HG03571 (cell line): ENCODE measurements around the gene MZT1.

Experiments used
- ATAC-seq: cut with Tn5 transposase; IDR thresholded peaks from one replicate; pipeline ENCODE4 v1.9.1; 2021; ENCODE audit not compliant: unreplicated experiment

Gene MZT1

GRCh38 chr13:72686766-72687165 is 40.7 kb downstream of the MZT1 start:
- ATAC-seq: no peak

- no peak for ATAC-seq
Measured at GRCh38 chr13:72680353-72680752, 47.1 kb downstream of the MZT1 start.

DNA sequence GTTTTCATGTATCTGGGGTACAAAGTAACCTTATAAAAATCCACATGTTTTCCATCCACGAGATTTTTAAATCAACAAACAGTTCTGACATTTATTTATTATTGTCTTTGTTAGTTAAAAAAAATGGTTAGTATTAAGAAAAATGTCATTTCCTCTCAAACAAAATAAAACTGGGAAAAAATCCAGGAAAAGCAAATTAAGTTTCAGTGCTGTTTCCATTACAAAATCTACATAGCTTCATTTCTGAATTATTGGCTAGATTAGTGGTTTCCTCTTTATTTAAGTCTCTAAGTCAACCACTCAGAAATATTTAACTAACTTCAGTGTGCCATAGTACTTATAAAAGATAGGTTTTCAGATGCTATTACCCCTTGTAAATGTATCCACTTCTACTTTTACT is 49.1 kb downstream of the MZT1 start:
- ATAC-seq: no peak

- ATAC-seq: no peak
Measured at GRCh38 chr13:72677431-72677830, 50.0 kb downstream of the MZT1 start.

- ATAC-seq: no peak
Measured at GRCh38 chr13:72666391-72666790, 61.0 kb downstream of the MZT1 start.

DNA sequence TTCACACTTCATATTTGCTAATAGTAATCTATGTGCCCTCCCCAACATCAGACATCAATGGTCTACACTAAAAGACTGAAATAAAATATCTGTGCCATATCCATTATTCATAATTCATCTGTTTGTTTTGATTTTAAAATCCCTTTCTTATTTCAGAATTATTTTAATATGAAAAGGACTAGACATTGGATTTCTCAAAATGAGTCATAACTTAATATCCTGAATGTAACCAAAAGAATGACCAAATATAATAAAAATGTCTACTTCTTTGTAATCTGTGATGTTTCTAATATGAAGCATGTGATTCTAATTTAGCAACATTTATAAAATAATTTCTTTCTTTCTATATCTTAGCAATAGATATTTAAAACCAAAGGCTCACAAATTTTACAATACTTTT is 64.9 kb downstream of the MZT1 start:
- ATAC-seq: no peak
